Measurements from ENCODE around the gene IGHMBP2.

The IGHMBP2 gene

DNA sequence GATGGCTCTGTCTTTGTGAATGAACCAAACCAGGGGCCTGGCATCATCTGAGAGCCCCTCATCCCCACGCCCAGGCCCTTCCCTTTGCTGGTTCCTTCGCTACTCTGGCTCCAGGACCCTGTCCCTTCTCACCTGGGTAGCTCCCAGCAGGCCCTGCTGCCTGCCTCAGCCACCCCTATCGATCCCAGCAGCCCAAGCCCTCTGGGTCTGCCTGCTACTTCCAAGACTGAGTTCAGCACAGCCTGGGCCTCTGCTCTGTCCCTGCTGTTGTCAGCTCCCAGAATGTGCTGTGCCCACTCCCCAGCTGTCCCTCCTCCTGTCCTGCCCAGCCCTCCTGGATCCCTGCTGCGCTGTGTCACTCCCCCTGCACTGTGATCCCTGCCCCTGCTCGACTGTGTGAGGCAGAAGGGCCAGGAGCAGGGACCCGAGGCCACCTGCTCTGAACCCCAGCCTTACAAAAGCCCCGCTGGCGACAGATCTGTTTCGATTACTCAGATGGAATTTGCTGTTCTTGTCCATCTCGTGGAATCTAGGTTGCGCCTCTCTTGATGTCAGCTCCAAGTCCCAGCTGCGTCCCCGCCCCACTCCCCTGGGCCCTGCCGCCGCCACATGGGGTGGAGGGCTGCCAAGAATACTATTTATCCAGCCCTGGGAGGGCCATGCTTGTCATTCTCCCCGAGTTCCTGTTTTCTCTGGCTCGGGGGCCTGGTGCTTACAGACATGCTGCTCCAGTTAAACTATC lies 13.0 kb upstream of the IGHMBP2 start:
- DNase-seq: no peak

- no peak for DNase-seq
Measured at GRCh38 chr11:68891351-68891948, 12.2 kb upstream of the IGHMBP2 start.

- no peak for DNase-seq
Measured at GRCh38 chr11:68892576-68892975, 11.1 kb upstream of the IGHMBP2 start.

DNA sequence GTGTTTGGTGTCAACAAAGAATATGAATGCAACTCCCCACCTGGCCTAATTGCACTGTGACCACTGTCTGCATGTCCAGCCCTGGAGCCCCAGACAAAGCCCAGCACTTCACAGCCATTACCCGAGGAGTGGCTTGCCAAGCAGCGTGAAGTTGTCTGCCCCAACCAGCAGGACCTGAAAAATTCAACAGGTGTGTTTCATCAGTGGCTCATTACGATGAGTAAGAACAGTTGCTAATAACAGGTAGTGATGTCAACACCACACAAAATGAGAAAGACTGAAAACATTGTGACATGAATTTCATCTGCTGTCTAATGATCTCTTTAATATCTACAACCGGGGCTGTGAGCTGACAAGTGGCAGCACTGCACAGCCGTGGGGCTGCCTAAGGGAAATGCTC lies 10.4 kb upstream of the IGHMBP2 start:
- no peak for DNase-seq

GRCh38 chr11:68896171-68896959 lies 7.3 kb upstream of the IGHMBP2 start:
- DNase-seq: no peak

- DNase-seq: no peak
Measured at GRCh38 chr11:68897441-68897840, 6.2 kb upstream of the IGHMBP2 start.

GRCh38 chr11:68900835-68901381 lies 2.8 kb upstream of the IGHMBP2 start:
- no peak for DNase-seq

GRCh38 chr11:68904248-68904847 lies 657 bp downstream of the IGHMBP2 start:
- no peak for DNase-seq

- no peak for DNase-seq
Measured at GRCh38 chr11:68905421-68906360, 2.0 kb downstream of the IGHMBP2 start.

DNA sequence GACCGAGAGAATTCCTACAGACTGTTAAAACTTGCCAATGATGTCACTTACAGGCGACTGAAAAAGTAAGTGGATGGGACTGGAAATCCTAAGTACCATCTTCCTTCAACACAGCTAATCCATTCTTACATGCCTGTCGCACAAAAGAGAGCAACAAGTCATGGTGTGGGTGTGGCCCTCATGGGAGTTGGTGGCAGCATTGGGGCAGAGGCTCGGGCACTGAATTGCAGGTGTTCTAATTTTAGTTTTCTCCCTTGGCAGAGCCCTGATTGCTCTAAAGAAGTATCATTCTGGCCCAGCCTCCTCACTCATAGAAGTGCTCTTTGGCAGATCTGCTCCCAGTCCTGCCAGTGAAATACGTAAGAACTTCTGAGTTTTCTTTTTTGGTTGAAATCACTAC lies 4.6 kb downstream of the IGHMBP2 start:
- DNase-seq: no peak

- DNase-seq: no peak
Measured at GRCh38 chr11:68910965-68911364, 7.3 kb downstream of the IGHMBP2 start.

DNA sequence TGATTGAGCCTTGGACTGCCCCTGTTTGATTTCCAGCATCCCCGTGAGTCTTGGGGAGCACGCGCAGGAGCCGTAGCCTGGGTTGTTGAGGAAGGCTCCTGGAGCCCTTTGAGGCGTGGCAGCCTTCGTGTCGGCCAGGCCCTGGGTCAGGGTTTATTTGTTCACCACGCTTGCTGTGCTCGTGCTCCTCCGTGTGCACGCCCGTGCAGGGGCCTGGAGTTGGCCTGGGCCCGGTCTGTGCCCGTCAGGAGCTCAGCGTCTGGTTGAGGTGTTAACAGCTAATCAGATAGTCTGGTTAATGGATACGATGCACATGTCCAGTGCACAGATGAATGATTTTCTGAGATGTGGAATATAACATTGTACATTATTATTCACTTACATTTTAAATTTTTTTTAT lies 8.0 kb downstream of the IGHMBP2 start:
- no peak for DNase-seq

GRCh38 chr11:68912254-68912653 lies 8.6 kb downstream of the IGHMBP2 start:
- DNase-seq: no peak

GRCh38 chr11:68913188-68913587 lies 9.5 kb downstream of the IGHMBP2 start:
- DNase-seq: no peak

- no peak for DNase-seq
Measured at GRCh38 chr11:68914761-68915160, 11.1 kb downstream of the IGHMBP2 start.

DNA sequence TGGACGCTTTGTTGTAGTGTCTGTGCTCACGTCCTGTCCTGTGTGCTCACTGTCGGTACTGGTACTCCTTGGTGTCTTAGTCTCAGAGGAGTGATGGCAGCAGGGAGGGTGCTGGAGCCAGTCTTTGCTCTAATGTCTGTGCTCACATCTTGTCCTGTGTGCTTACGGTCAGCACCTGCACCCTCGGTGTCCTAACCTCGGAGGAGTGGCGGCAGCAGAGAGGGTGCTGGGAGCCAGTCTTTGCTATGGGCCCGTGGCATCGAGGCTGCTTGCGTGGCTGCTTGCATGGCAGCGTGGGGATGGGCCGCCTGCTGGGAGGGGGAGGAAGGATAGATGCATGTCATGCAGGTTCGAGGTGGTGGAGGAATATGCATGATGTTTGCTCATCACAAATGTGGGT lies 12.7 kb downstream of the IGHMBP2 start:
- no peak for DNase-seq

DNA sequence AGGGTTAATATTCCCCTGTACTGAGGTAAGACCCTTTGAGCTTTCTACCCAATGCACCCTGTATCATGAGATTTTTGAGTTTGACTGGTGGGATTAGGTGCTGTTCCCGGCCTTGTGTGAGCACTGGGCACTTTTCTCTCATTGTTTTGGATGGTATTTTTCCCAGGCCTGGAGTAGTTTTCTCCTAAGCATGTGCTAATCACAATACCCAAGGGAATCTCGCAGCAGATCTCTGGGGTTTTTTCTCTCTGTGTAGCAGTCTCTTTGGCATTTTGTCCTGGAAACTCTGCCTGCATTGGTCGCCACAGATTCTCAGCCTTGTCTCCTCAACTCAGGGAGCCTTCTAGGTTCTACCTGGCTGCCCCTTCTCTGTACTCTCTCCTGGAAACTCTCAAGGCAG lies 19.9 kb downstream of the IGHMBP2 start:
- no peak for DNase-seq

DNA sequence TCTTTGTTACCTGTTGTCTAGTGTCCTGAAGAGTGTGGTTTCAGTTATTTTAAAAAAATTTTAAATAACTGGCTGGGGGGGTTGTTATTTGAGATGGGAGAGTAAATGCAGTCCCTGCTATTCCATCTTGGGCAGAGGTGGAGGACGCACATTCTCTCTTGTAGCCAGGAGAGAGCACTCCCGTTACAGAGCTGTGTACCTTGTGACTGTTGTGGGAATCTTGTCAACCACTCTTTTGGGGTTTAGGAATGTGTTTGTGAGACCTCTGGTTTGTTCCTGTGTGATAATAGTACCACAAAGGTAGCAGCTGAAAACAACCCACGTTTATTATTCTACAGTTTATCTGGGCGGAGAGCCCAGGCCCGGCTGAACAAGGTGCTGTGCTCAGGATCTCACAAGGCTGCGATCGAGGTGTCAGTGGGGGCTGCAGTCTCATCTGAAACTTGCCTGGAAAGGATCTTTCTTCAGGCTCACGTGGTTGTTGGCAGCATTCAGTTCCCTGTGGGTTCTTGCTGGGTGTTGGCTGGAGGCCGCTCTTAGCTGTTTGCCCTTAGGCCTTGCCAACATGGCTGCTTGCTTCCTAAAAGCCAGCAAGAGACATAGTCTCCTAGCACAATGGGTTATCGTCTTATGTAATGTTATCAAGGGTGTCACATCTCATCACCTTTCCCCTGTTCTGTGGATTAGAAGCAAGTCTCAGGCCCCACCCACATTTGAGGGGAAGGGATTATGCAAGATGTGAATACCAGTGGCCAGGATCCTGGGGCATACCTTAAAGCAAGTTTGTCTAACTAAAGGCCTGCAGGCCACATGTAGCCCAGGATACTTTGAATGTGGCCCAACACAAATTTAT lies 20.6 kb downstream of the IGHMBP2 start:
- no peak for DNase-seq

DNA sequence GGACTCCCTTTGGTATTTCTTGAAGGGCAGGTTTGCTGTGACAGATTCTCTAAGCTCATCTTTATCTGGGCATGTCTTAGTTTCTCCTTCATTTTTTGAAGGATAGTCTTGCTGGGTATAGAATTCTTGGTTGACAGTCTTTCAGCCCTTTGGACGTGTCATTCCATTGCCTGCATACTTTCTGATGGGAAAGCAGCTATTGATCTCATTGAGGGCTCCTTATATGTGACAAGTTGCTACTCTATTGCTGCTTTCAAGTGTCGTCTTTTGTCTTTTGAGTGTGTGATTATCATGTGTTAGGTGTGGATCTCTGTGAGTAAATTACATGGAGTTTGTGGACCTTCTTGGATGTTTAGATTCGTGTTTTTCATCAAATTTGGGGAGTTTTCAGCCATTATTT lies 21.9 kb downstream of the IGHMBP2 start:
- DNase-seq: no peak

- no peak for DNase-seq
Measured at GRCh38 chr11:68927280-68928135, 23.8 kb downstream of the IGHMBP2 start.
